GM12878 (cell line): ENCODE measurements around the gene UBE2L5. TPM values are rescaled to one million over a fixed set of nuclear protein-coding genes. Genes with fewer than 3 reads are reported as not detected.

ENCODE experiments used
- ATAC-seq: fragments of 200-7000 bp; cut with Tn5 transposase; 3 replicates; pipeline ENCODE4 v1.9.1; 2020; ENCODE audit warnings: mild to moderate bottlenecking, moderate library complexity
- BruUV-seq: library from RNA; stranded (reverse); fragments of 400-500 nt; replicated peaks from 2 replicates; lab custom pipeline; 2021; lab: Mats Ljungman, UMichigan
- CTCF ChIA-PET: fragments of 300-600 bp; sonication (Branson Sonifier 250); formaldehyde crosslinking; extraction: SDS; loops from one replicate; lab custom pipeline; 2021; ENCODE audit warnings: inconsistent platforms; lab: Yijun Ruan, JAX
- POLR2A ChIA-PET: fragments of 350-600 bp; formaldehyde crosslinking; extraction: SDS; loops from one replicate; lab custom pipeline; 2021; ENCODE audit warnings: inconsistent platforms; lab: Charles Lee
- RAD21 ChIA-PET: fragments of 300-600 bp; sonication (Branson Sonifier 250); formaldehyde crosslinking; loops from one replicate; lab custom pipeline; 2023; ENCODE audit warnings: antibody characterized with exemption; ENCODE audit not compliant: unreplicated experiment; lab: Charles Lee
- SMC1A ChIA-PET: fragments of 300-600 bp; sonication (Branson Sonifier 250); formaldehyde crosslinking; loops from one replicate; lab custom pipeline; 2023; ENCODE audit not compliant: unreplicated experiment, uncharacterized antibody; lab: Charles Lee
- DNase-seq: peaks from one replicate; pipeline ENCODE4 v3.0.0-alpha.2; 2011; ENCODE audit warnings: low read depth, low spot score
- FAIRE-seq: peaks from 3 replicates; lab custom pipeline; 2011; peaks lifted over from hg19 to GRCh38; lab: Jason Lieb, UNC
- H2AFZ ChIP-seq: 2 replicates; pipeline ENCODE4 v1.6.0; 2011; ENCODE audit warnings: low read depth, low read length, control low read depth; ENCODE audit not compliant: control insufficient read depth
- H3K27ac ChIP-seq: 2 replicates; pipeline ENCODE4 v1.5.1; 2011; ENCODE audit warnings: control low read depth; ENCODE audit not compliant: control insufficient read depth, insufficient read depth
- H3K27me3 ChIP-seq, 2 experiments: replicated peaks in 1 of 2; 2 replicates each; pipeline versions ENCODE4 v1.6.0 to v1.6.1; 2011; ENCODE audit warnings: low read length in 1 of 2; ENCODE audit not compliant: control insufficient read depth in 2 of 2, insufficient read depth in 2 of 2
- H3K36me3 ChIP-seq, 2 experiments: 2 replicates each; pipeline ENCODE4 v1.5.1; 2011; ENCODE audit warnings: low read length in 1 of 2; ENCODE audit not compliant: control insufficient read depth in 2 of 2, insufficient read depth in 2 of 2
- H3K4me1 ChIP-seq: 2 replicates; pipeline ENCODE4 v1.6.1; 2011; ENCODE audit warnings: mild to moderate bottlenecking, low read length, moderate library complexity, mixed read lengths; ENCODE audit not compliant: control insufficient read depth, insufficient read depth
- H3K4me2 ChIP-seq: 2 replicates; pipeline ENCODE4 v1.6.0; 2011; ENCODE audit warnings: control low read depth; ENCODE audit not compliant: control insufficient read depth, insufficient read depth
- H3K4me3 ChIP-seq: fragments of 200-600 bp; sonication (generic); 2 replicates; pipeline ENCODE4 v1.5.1; 2016
- H3K79me2 ChIP-seq: 2 replicates; pipeline ENCODE4 v1.6.0; 2011; ENCODE audit warnings: low read length; ENCODE audit not compliant: control insufficient read depth, insufficient read depth
- H3K9ac ChIP-seq: 2 replicates; pipeline ENCODE4 v1.8.0; 2011; ENCODE audit warnings: low read length, control low read depth, mixed read lengths; ENCODE audit not compliant: control insufficient read depth, insufficient read depth
- H3K9me3 ChIP-seq: replicated peaks from 3 replicates; pipeline ENCODE4 v1.5.1; 2011; ENCODE audit warnings: mild to moderate bottlenecking, low read length; ENCODE audit not compliant: control insufficient read depth, insufficient read depth
- H4K20me1 ChIP-seq: 2 replicates; pipeline ENCODE4 v1.6.0; 2011; ENCODE audit not compliant: control insufficient read depth, insufficient read depth
- ETV6 ChIP-seq, 2 experiments: fragments of 450-650 bp in 1 of 2; IDR thresholded peaks in 1 of 2; conservative IDR thresholded peaks in 1 of 2; 2 replicates each; pipeline ENCODE4 v1.6.1; 2014; ENCODE audit warnings: antibody characterized with exemption in 1 of 2, borderline replicate concordance in 1 of 2, low read depth in 1 of 2, mild to moderate bottlenecking in 1 of 2, moderate library complexity in 1 of 2
- KAT2A ChIP-seq: conservative IDR thresholded peaks from 2 replicates; pipeline ENCODE4 v1.6.1; 2011; ENCODE audit warnings: low read depth, low read length; ENCODE audit not compliant: control insufficient read depth
- PAX8 ChIP-seq: fragments of 450-650 bp; IDR thresholded peaks from 2 replicates; pipeline ENCODE4 v1.6.1; 2017; ENCODE audit warnings: mild to moderate bottlenecking, moderate library complexity
- PKNOX1 ChIP-seq: fragments of 450-650 bp; IDR thresholded peaks from 2 replicates; pipeline ENCODE4 v1.6.1; 2016; ENCODE audit warnings: mild to moderate bottlenecking
- POLR2A ChIP-seq: IDR thresholded peaks from 2 replicates; pipeline ENCODE4 v1.6.1; 2011; ENCODE audit warnings: low read depth, mild to moderate bottlenecking, low read length
- RB1 ChIP-seq: fragments of 450-650 bp; formaldehyde crosslinking; IDR thresholded peaks from 2 replicates; pipeline ENCODE4 v1.6.1; 2017; ENCODE audit warnings: mild to moderate bottlenecking, borderline replicate concordance
- SREBF2 ChIP-seq: IDR thresholded peaks from 2 replicates; pipeline ENCODE4 v1.6.1; 2012; ENCODE audit warnings: mild to moderate bottlenecking, low read length
- ZBED1 ChIP-seq: IDR thresholded peaks from 2 replicates; pipeline ENCODE4 v1.6.1; 2016; ENCODE audit warnings: borderline replicate concordance
- ZNF622 ChIP-seq: fragments of 450-650 bp; IDR thresholded peaks from 2 replicates; pipeline ENCODE4 v1.6.1; 2017; ENCODE audit warnings: mild to moderate bottlenecking, inconsistent platforms
- WGBS: methylation state at CpG from one replicate; pipeline ENCODE4 v1.1.6; 2016; ENCODE audit warnings: low lambda C conversion rate; ENCODE audit not compliant: insufficient replicate concordance, insufficient coverage; ENCODE audit errors: missing lambda C conversion rate; 5-methylcytosine and 5-hydroxymethylcytosine counted together
- in situ Hi-C: fragments of 300-500 bp; cut with MboI; formaldehyde crosslinking; loops from 9 replicates; pipeline ENCODE4 v1.14.3; 2018; ENCODE audit warnings: mixed read lengths
- intact Hi-C: fragments of 100-400 bp; cut with micrococcal nuclease; formaldehyde crosslinking; loops from one replicate; pipeline ENCODE4 v1.14.2; 2022; ENCODE audit not compliant: unreplicated experiment
- polyA plus RNA-seq, 11 experiments: library from polyadenylated mRNA; depleted of rRNA in 4 of 11; unstranded in 6 of 11; stranded (reverse) in 5 of 11; fragments of >200 nt; fragmentation: Nextera tagmentation in 4 of 11; fragmentation: Illumina TruSeq in 1 of 11; extraction: Ambion mirVana in 4 of 11; extraction: Trizol in 1 of 11; gene quantifications; 1 replicate in 1 of 11; 2 replicates in 10 of 11; pipeline versions ENCODE4 v1.2.1 to v1.2.3, GENCODE V29; 2011 to 2016; ENCODE audit warnings: inconsistent platforms in 2 of 11, missing spikeins in 2 of 11, low read depth in 1 of 11
- total RNA-seq, 4 experiments: library from RNA; depleted of rRNA in 3 of 4; stranded (reverse); fragments of >200 nt in 3 of 4; fragmentation: Illumina TruSeq in 1 of 4; extraction: Trizol in 1 of 4; gene quantifications; 2 replicates each; pipeline versions ENCODE4 v1.2.1 to v1.2.3, GENCODE V29; 2013 to 2021
- TF ChIP-seq, protein P1 (sequence below): IDR thresholded peaks from 2 replicates; pipeline ENCODE4 v1.6.1; 2012; ENCODE audit warnings: low read length, inconsistent platforms
- TF ChIP-seq, protein P2 (sequence below): fragments of 450-650 bp; formaldehyde crosslinking; IDR thresholded peaks from 2 replicates; pipeline ENCODE4 v1.4.0; 2020; ENCODE audit warnings: mild to moderate bottlenecking, moderate library complexity

UBE2L5 gene
- total and polyA plus RNA-seq, 10 of the 15 experiments (the other 5 are each of a cell fraction or from before 2014, with no cell fraction given), result 0.03 to 1.1 (median 0.19) TPM; not detected in 2

DNA sequence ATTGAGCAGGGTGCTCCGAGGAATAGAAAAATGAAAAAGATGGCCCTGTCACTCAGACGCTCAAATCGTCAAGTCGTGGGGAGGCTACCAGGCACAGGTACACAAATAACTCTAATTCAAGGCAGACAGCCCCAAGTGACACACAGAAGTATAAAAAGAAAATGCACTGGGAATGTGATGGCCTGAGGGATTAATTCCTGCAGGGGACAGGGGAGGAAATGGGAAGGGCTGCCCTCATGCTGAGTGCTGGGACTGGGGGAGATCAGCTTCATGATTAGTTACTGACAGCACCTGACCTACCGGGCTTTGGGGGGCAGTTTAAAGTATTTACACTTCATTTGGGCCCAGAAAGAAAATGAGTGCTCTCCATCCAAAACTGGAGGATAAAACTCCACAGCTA is 20.9 kb upstream of the UBE2L5 start:
- BruUV-seq, result no TSS peak
- no peaks in the 10 kb centered on the region for H3K36me3 ChIP-seq
- H3K79me2 ChIP-seq, result no peaks in the 10 kb centered on the region
- ChIA-PET RAD21 (interaction anchor here (0.8 kb wide), 1 partner anchor 42 kb away, joined by 4 read pairs; no protein-coding TSS in a partner anchor), CTCF (no interaction called here), POLR2A (no interaction called here), SMC1A (interaction anchor here (1.9 kb wide), 1 partner anchor 13 kb away, joined by 5 read pairs; no protein-coding TSS in a partner anchor)
- no peak overlapping the region for H3K9ac ChIP-seq
- no peak overlapping the region for H3K4me3 ChIP-seq
- H3K4me1 ChIP-seq, result no peaks in the 10 kb centered on the region
- no peaks in the 10 kb centered on the region for H4K20me1 ChIP-seq
- TF ChIP-seq PKNOX1 (no peak), ETV6 (conservative IDR thresholded peaks at IDR 0.05 in 1 of 2, IDR thresholded peaks at IDR 0.05 in 1 of 2; ENCODE audit: borderline replicate concordance in 1 of 2, low read depth in 1 of 2) (no peak), ZBED1 (no peak), POLR2A (no peak), ZNF622 (no peak), RB1 (no peak), SREBF2 (no peak), PAX8 (no peak), KAT2A (no peak)
- TF ChIP-seq, protein P1, sequence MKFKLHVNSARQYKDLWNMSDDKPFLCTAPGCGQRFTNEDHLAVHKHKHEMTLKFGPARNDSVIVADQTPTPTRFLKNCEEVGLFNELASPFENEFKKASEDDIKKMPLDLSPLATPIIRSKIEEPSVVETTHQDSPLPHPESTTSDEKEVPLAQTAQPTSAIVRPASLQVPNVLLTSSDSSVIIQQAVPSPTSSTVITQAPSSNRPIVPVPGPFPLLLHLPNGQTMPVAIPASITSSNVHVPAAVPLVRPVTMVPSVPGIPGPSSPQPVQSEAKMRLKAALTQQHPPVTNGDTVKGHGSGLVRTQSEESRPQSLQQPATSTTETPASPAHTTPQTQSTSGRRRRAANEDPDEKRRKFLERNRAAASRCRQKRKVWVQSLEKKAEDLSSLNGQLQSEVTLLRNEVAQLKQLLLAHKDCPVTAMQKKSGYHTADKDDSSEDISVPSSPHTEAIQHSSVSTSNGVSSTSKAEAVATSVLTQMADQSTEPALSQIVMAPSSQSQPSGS, result no peak
- TF ChIP-seq, protein P2, sequence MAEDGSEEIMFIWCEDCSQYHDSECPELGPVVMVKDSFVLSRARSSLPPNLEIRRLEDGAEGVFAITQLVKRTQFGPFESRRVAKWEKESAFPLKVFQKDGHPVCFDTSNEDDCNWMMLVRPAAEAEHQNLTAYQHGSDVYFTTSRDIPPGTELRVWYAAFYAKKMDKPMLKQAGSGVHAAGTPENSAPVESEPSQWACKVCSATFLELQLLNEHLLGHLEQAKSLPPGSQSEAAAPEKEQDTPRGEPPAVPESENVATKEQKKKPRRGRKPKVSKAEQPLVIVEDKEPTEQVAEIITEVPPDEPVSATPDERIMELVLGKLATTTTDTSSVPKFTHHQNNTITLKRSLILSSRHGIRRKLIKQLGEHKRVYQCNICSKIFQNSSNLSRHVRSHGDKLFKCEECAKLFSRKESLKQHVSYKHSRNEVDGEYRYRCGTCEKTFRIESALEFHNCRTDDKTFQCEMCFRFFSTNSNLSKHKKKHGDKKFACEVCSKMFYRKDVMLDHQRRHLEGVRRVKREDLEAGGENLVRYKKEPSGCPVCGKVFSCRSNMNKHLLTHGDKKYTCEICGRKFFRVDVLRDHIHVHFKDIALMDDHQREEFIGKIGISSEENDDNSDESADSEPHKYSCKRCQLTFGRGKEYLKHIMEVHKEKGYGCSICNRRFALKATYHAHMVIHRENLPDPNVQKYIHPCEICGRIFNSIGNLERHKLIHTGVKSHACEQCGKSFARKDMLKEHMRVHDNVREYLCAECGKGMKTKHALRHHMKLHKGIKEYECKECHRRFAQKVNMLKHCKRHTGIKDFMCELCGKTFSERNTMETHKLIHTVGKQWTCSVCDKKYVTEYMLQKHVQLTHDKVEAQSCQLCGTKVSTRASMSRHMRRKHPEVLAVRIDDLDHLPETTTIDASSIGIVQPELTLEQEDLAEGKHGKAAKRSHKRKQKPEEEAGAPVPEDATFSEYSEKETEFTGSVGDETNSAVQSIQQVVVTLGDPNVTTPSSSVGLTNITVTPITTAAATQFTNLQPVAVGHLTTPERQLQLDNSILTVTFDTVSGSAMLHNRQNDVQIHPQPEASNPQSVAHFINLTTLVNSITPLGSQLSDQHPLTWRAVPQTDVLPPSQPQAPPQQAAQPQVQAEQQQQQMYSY (CRISPR knock-in tag), result no peak
- no peaks in the 10 kb centered on the region for H3K9me3 ChIP-seq
- intact Hi-C loops (no loop called here), in situ Hi-C loops (no loop called here)
- no peak overlapping the region for H3K27ac ChIP-seq
- no peaks in the 10 kb centered on the region for H3K27me3 ChIP-seq
- no peak for FAIRE-seq
- ATAC-seq, result no peak
- H2AFZ ChIP-seq, result no peak overlapping the region
- no peak for DNase-seq
- WGBS, result 85% methylated on average over 5 of the region's 5 CpGs
- H3K4me2 ChIP-seq, result no peak overlapping the region
